IMR-90 (cell line): ENCODE data around the gene WNT11. TPM values are rescaled to one million over a fixed set of nuclear protein-coding genes. Genes with fewer than 3 reads are reported as not detected.

Experiments used
- ATAC-seq: fragments of 200-7000 bp; cut with Tn5 transposase; 2 replicates; pipeline ENCODE4 v1.9.1; 2020; ENCODE audit warnings: low read depth, mild to moderate bottlenecking, moderate library complexity
- BruUV-seq: library from RNA; stranded (reverse); fragments of 400-500 nt; replicated peaks from 2 replicates; lab custom pipeline; 2021; lab: Mats Ljungman, UMichigan
- CTCF ChIA-PET: fragments of 300-600 bp; formaldehyde crosslinking; extraction: SDS; loops from one replicate; lab custom pipeline; 2021; ENCODE audit warnings: antibody characterized with exemption; lab: Yijun Ruan, JAX
- POLR2A ChIA-PET: fragments of 300-600 bp; sonication (Branson Sonifier 250); formaldehyde crosslinking; loops from one replicate; lab custom pipeline; 2022; ENCODE audit warnings: antibody characterized with exemption; ENCODE audit not compliant: unreplicated experiment; lab: Charles Lee
- DNase-seq: peaks from one replicate; pipeline ENCODE4 v3.0.0; 2013
- H2AFZ ChIP-seq: replicated peaks from 2 replicates; pipeline ENCODE3; 2013; ENCODE audit warnings: low read length, mild to moderate bottlenecking; ENCODE audit not compliant: poor library complexity
- H2AK5ac ChIP-seq: 2 replicates; pipeline ENCODE4 v1.6.1; 2013; ENCODE audit warnings: low read depth, low read length, inconsistent platforms
- H2AK9ac ChIP-seq: replicated peaks from 2 replicates; pipeline ENCODE3; 2013; ENCODE audit warnings: mild to moderate bottlenecking, low read depth, low read length, moderate library complexity; ENCODE audit not compliant: poor library complexity
- H2BK120ac ChIP-seq: 2 replicates; pipeline ENCODE4 v1.6.1; 2013; ENCODE audit warnings: low read depth, low read length, inconsistent platforms
- H2BK15ac ChIP-seq: 3 replicates; pipeline ENCODE4 v1.6.1; 2013; ENCODE audit warnings: low read depth, low read length, inconsistent platforms
- H2BK20ac ChIP-seq: 2 replicates; pipeline ENCODE4 v1.6.1; 2013; ENCODE audit warnings: low read depth, mild to moderate bottlenecking, inconsistent platforms, low read length, moderate library complexity
- H2BK5ac ChIP-seq: 2 replicates; pipeline ENCODE4 v1.6.1; 2013; ENCODE audit warnings: mild to moderate bottlenecking, low read depth, low read length, inconsistent platforms; ENCODE audit not compliant: poor library complexity, severe bottlenecking
- H3K14ac ChIP-seq: replicated peaks from 2 replicates; pipeline ENCODE4 v1.6.1; 2013; ENCODE audit warnings: low read depth, low read length, inconsistent platforms
- H3K18ac ChIP-seq: 2 replicates; pipeline ENCODE4 v1.6.1; 2013; ENCODE audit warnings: low read depth, low read length, control low read depth
- H3K23ac ChIP-seq: 2 replicates; pipeline ENCODE4 v1.6.1; 2013; ENCODE audit warnings: low read depth, low read length, inconsistent platforms
- H3K27ac ChIP-seq: 2 replicates; pipeline ENCODE4 v1.5.1; 2013; ENCODE audit warnings: mild to moderate bottlenecking, control low read depth, low read length; ENCODE audit not compliant: insufficient read depth
- H3K27me3 ChIP-seq: 2 replicates; pipeline ENCODE4 v1.6.1; 2013; ENCODE audit warnings: low read length; ENCODE audit not compliant: control insufficient read depth, insufficient read depth
- H3K36me3 ChIP-seq: 2 replicates; pipeline ENCODE4 v1.6.1; 2013; ENCODE audit warnings: low read length, mixed read lengths; ENCODE audit not compliant: control insufficient read depth, insufficient read depth
- H3K4ac ChIP-seq: 2 replicates; pipeline ENCODE4 v1.6.1; 2013; ENCODE audit warnings: low read depth, low read length, inconsistent platforms
- H3K4me1 ChIP-seq: 2 replicates; pipeline ENCODE4 v1.6.1; 2013; ENCODE audit warnings: low read length, mixed read lengths; ENCODE audit not compliant: control insufficient read depth, insufficient read depth
- H3K4me2 ChIP-seq: 2 replicates; pipeline ENCODE4 v1.6.1; 2013; ENCODE audit warnings: low read depth, mild to moderate bottlenecking, control low read depth, low read length, moderate library complexity
- H3K4me3 ChIP-seq: 2 replicates; pipeline ENCODE4 v1.5.1; 2013; ENCODE audit warnings: low read depth, mild to moderate bottlenecking, control low read depth, low read length, moderate library complexity; ENCODE audit not compliant: insufficient read depth
- H3K56ac ChIP-seq: 2 replicates; pipeline ENCODE4 v1.6.1; 2013; ENCODE audit warnings: low read length, inconsistent platforms; ENCODE audit not compliant: insufficient read depth; ENCODE audit errors: extremely low read depth
- H3K79me1 ChIP-seq, 2 experiments: 2 replicates each; pipeline ENCODE4 v1.6.1; 2013; ENCODE audit warnings: low read length in 2 of 2, inconsistent platforms in 1 of 2, low read depth in 1 of 2
- H3K9ac ChIP-seq: 2 replicates; pipeline ENCODE4 v1.6.1; 2013; ENCODE audit warnings: low read depth, low read length, control low read depth
- H3K9me1 ChIP-seq: 2 replicates; pipeline ENCODE4 v1.6.1; 2013; ENCODE audit warnings: low read length, inconsistent platforms; ENCODE audit not compliant: insufficient read depth
- H3K9me3 ChIP-seq: 2 replicates; pipeline ENCODE4 v1.6.1; 2013; ENCODE audit warnings: low read length; ENCODE audit not compliant: control insufficient read depth, insufficient read depth
- H4K20me1 ChIP-seq: 2 replicates; pipeline ENCODE4 v1.6.1; 2013; ENCODE audit warnings: low read length, inconsistent platforms; ENCODE audit not compliant: insufficient read depth
- H4K5ac ChIP-seq: 2 replicates; pipeline ENCODE4 v1.6.1; 2013; ENCODE audit warnings: mild to moderate bottlenecking, low read depth, low read length, control low read depth
- H4K8ac ChIP-seq, 2 experiments: 2 replicates each; pipeline ENCODE4 v1.6.1; 2013; ENCODE audit warnings: low read depth in 2 of 2, low read length in 2 of 2, control low read depth in 1 of 2, inconsistent platforms in 1 of 2
- H4K91ac ChIP-seq: 2 replicates; pipeline ENCODE4 v1.6.1; 2013; ENCODE audit warnings: low read depth, low read length, inconsistent platforms; ENCODE audit not compliant: insufficient read depth
- CEBPB ChIP-seq: IDR thresholded peaks from 2 replicates; pipeline ENCODE4 v1.6.1; 2012; ENCODE audit warnings: low read depth, low read length, improper control_type of control experiment
- CHD1 ChIP-seq: IDR thresholded peaks from 2 replicates; pipeline ENCODE4 v1.6.1; 2012; ENCODE audit warnings: low read depth, low read length, improper control_type of control experiment
- USF2 ChIP-seq: fragments of 150-350 bp; IDR thresholded peaks from 2 replicates; pipeline ENCODE4 v1.6.1; 2017; ENCODE audit warnings: mild to moderate bottlenecking, antibody characterized with exemption, low read length, low read depth
- WGBS, 2 experiments: methylation state at CpG; one replicate each; pipeline versions ENCODE4 v1.1.5 to v1.1.7; 2013; ENCODE audit warnings: missing lambda C conversion rate in 2 of 2; ENCODE audit not compliant: insufficient read length in 1 of 2; ENCODE audit errors: extremely low coverage in 2 of 2; 5-methylcytosine and 5-hydroxymethylcytosine counted together
- dilution Hi-C: fragments of 300-500 bp; cut with HindIII; formaldehyde crosslinking; loops from one replicate; pipeline ENCODE4 v1.14.3; 2018; ENCODE audit warnings: low sequenced_read_pairs; ENCODE audit not compliant: unreplicated experiment
- in situ Hi-C: fragments of 300-500 bp; cut with MboI; formaldehyde crosslinking; loops from 3 replicates; pipeline ENCODE4 v1.14.3; 2019; ENCODE audit warnings: low sequenced_read_pairs, inconsistent platforms, mixed read lengths
- intact Hi-C: fragments of 100-400 bp; cut with micrococcal nuclease; formaldehyde crosslinking; loops from 2 replicates; pipeline ENCODE4 v1.10.0; 2022
- polyA plus RNA-seq, 3 experiments: library from polyadenylated mRNA; depleted of rRNA; stranded (reverse); fragments of >200 nt; gene quantifications; 2 replicates each; pipeline ENCODE4 v1.2.3, GENCODE V29; 2012; ENCODE audit warnings: low replicate concordance in 1 of 3
- total RNA-seq: library from RNA; depleted of rRNA; stranded (reverse); fragments of >200 nt; gene quantifications from 2 replicates; pipeline ENCODE4 v1.2.3, GENCODE V29; 2012

WNT11 gene
- total and polyA plus RNA-seq, 2 of the 4 experiments (the other 2 are of a cell fraction) = 0.10 TPM; not detected in 1

- 94% methylated on average over 13 of the region's 50 CpGs; no CpG with 5 or more reads in 1 of the 2 experiments for WGBS, 2 experiments
These were observed 41.2 kb downstream of the WNT11 start for GRCh38 chr11:76164861-76165751.

More at GRCh38 chr11:76164861-76165751, 41.2 kb downstream of the WNT11 start:
- Histone ChIP-seq H3K9me3 (no peaks in the 10 kb centered on the region), H2AFZ (no peak overlapping the region), H3K9me1 (no peaks in the 10 kb centered on the region), H3K79me1 (no peaks in the 10 kb centered on the region), H4K8ac (no peak overlapping the region), H2BK15ac (no peak overlapping the region), H3K18ac (no peak overlapping the region), H2BK5ac (no peak overlapping the region), H4K5ac (no peak overlapping the region), H2BK20ac (no peak overlapping the region), H2AK9ac (no peak overlapping the region), H3K23ac (no peak overlapping the region), H3K4me1 (peaks cover 4% of the 10 kb centered on the region; the same call in 1 of the 2 replicates), H2BK120ac (no peak overlapping the region), H3K14ac (no peak overlapping the region), H3K4me2 (no peak overlapping the region), H3K4me3 (no peak overlapping the region), H3K27me3 (peaks cover 50% of the 10 kb centered on the region), H3K27ac (no peak overlapping the region), H3K4ac (no peak overlapping the region), H3K56ac (no peak overlapping the region), H3K9ac (no peak overlapping the region), H3K36me3 (no peaks in the 10 kb centered on the region), H4K20me1 (no peaks in the 10 kb centered on the region), H4K91ac (no peak overlapping the region), H2AK5ac (no peak overlapping the region)
- intact Hi-C loops = no loop called here
- no TSS peak for BruUV-seq
- POLR2A ChIA-PET = no interaction called here
- dilution Hi-C loops = no loop called here
- CTCF ChIA-PET = no interaction called here
- TF ChIP-seq CEBPB = no peak
- TF ChIP-seq CHD1 = no peak
- TF ChIP-seq USF2 = no peak
- ATAC-seq = no peak
- no peak for DNase-seq
- in situ Hi-C loops = no loop called here
